Measurements from ENCODE around the gene GPX4. TPM values are rescaled to one million over a fixed set of nuclear protein-coding genes. Genes with fewer than 3 reads are reported as not detected.
A peak's percentile ranks its signal among the peaks of the same experiment; 100 is the strongest.

The GPX4 gene
- total RNA-seq, 1 donor from 2014 or later: 169 TPM

DNA sequence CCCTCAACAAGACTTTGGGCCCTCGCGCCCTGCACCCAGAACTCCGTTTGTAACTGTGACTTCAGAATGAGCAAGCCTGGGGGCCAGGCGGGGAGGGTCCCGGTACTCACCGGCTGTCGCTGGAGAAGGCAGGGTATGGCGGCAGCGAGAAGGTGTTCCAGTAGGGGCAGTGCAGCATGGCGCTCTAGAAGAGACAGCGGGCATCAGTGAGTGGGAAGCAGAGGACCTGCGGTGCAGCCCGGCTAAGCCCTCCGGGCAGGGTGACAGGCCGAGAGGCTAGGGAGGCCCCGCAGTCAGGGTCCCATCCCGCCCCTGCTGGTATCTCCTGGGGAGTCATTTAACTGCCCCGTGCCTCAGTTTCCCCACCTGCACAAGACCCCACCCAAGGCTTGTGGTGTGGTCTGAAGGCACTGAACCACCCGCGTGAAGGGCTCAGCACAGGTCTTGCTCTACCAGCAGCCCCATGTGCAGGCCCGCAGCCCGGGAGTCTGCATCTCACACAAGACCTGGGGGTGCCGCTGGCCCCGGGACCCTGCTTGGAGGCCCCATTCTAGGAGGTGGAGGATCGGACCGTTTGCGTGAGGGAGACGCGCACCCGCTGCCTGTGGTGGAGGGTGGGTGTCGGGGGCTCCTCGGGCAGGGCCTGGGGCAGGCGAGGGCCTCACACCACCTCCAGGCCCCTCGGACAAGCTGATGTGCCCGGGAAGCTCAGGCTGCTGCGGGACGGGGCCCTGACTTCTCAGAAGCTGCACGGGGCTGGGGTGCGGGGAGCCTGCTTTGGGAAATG lies 45.7 kb downstream of the GPX4 start:
- no peak for DNase-seq (ENCODE audit: low spot score)

- no peak for DNase-seq (ENCODE audit: low spot score)
These were observed 46.7 kb downstream of the GPX4 start for GRCh38 chr19:1150333-1151036.

DNA sequence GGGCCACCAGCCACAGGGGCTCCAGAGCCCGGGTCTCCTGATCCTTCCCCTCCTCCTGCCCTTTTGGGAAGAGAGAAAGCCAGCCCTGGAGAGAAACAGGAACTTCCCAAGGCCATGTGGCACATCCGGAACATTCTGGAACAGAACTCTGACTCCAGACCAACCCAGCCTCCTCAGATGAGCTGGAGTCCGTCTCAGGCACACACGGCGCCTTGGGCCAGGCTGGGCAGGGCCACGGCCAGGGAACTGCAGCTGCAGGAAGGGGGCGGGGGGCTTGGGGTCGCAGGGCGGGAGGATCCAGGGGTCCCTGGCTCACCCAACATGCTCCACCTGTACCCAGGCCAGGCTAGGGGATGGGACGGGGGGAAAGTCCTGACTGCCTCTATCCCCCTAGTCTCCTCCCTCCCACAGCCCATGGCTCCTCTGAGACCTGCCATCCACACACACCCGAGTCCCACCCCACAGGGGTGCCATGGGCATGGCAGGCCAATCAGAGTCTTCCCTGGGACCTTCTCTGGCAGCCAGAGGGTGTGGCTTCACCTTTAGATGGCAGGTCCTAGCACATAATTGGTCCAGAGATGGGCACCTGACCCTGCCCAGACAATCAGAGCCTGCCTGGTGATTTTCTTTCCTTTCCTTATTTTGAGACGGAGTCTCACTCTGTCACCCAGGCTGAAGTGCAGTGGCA lies 47.4 kb downstream of the GPX4 start:
- no peak for DNase-seq (ENCODE audit: low spot score)

GRCh38 chr19:1151917-1152587 lies 48.3 kb downstream of the GPX4 start:
- no peak for DNase-seq (ENCODE audit: low spot score)

GRCh38 chr19:1153891-1154730 lies 50.3 kb downstream of the GPX4 start:
- no peak for DNase-seq (ENCODE audit: low spot score)

DNA sequence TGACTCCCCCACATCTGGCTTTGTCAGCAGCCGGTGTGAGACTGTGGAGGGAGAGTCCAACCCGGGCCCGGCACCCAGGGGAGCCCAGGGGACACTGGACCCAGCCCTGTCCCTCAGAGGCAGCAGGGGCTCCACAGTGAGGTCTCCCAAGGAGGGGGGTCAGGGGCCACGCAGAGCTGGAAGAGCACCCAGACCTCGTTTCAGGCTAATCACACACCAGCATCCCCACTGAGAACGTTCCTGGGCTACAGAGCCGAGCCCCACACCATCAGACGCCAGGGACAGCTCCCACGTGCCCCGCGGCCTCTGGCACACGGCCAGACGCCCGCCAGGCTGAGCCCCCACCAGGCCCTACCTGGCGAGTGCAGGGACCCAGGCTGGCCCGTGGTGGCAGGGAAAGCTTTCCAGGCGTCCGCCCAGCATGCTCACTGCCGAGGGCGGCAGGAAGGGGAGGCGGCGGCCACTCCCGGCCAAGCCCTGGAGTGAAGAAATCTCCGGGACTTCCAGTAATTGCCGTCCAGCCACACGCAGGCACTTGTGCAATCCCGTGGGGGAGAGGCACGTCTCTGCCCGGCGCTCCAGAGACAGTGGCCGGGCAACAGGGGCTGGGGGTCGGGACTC lies 51.0 kb downstream of the GPX4 start:
- DNase-seq (ENCODE audit: low spot score): peak; percentile 80

DNA sequence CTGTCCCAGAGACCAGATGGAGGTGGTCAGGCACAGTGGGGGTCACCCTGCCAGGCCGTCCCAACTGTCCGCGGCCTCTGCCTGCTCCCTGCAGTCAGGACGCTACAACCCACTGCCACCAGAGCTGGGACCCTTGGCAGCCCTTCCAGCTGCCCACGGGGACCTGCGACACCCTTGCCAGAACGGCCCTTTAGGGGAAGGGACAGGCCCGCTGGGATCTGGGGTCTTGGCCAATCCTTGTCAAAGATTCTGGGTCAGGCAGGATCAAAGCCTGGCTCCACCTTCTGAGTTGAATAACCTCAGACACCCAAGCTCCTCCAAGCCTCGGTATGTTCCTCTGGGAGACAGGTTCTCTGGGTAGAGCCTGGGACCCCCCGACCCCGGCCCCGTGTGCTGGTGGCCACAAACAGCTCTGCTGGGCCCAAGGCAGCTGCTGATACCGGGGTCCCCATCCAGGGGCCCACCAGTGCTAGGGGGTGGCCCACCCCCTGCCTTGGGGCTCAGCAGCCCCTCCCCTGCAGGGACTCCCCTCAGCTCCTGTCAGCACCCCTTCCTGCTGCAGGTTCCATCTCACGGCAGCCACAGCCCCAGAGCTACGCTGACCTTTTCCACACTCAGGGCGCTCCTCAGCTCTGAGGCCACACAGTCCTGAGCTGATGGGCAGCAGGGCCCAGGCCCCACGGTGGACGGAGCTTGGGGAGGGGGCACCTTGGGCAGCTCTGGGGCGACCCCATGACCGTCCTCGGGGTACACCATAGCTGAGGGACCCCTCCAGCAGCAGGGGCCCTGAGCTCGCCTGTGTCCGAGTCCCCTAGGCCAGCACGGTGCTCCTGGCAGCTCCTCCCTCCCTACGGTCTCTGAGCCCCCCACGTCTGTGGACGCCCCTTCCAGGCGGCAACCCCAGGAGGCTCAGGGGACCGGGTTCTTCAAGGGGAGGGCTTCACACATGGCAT lies 51.8 kb downstream of the GPX4 start:
- no peak for DNase-seq (ENCODE audit: low spot score)

Other genes with a start within 250 kb of the GPX4 start
- gene CFD, start 244.3 kb upstream of the GPX4 start, total RNA-seq (ENCODE audit: insufficient read depth, low replicate concordance): 35.2 TPM
- gene MED16, start 210.8 kb upstream of the GPX4 start, total RNA-seq (ENCODE audit: insufficient read depth, low replicate concordance): 36.1 TPM
- gene RNU6-9, start 210.5 kb upstream of the GPX4 start, total RNA-seq (ENCODE audit: insufficient read depth, low replicate concordance): not detected
- gene R3HDM4, start 190.8 kb upstream of the GPX4 start, total RNA-seq (ENCODE audit: insufficient read depth, low replicate concordance): 44.3 TPM
- gene KISS1R, start 186.7 kb upstream of the GPX4 start, total RNA-seq (ENCODE audit: insufficient read depth, low replicate concordance): not detected
- 37.1 TPM for gene ARID3A, start 178.0 kb upstream of the GPX4 start, total RNA-seq (ENCODE audit: insufficient read depth, low replicate concordance)
- 67.9 TPM for gene WDR18, start 119.6 kb upstream of the GPX4 start, total RNA-seq (ENCODE audit: insufficient read depth, low replicate concordance)
- gene GRIN3B, start 103.6 kb upstream of the GPX4 start, total RNA-seq (ENCODE audit: insufficient read depth, low replicate concordance): not detected
- 54.4 TPM for gene TMEM259, start 82.9 kb upstream of the GPX4 start, total RNA-seq (ENCODE audit: insufficient read depth, low replicate concordance)
- gene RNU6-2, start 82.5 kb upstream of the GPX4 start, total RNA-seq (ENCODE audit: insufficient read depth, low replicate concordance): not detected
- 120 TPM for gene CNN2, start 77.4 kb upstream of the GPX4 start, total RNA-seq (ENCODE audit: insufficient read depth, low replicate concordance)
- 2.2 TPM for gene ABCA7, start 63.9 kb upstream of the GPX4 start, total RNA-seq (ENCODE audit: insufficient read depth, low replicate concordance)
- 15.6 TPM for gene ARHGAP45, start 36.8 kb upstream of the GPX4 start, total RNA-seq (ENCODE audit: insufficient read depth, low replicate concordance)
- 42.6 TPM for gene POLR2E, start 8.6 kb upstream of the GPX4 start, total RNA-seq (ENCODE audit: insufficient read depth, low replicate concordance)
- 21.7 TPM for gene SBNO2, start 70.3 kb downstream of the GPX4 start, total RNA-seq (ENCODE audit: insufficient read depth, low replicate concordance)
- 60.4 TPM for gene STK11, start 101.8 kb downstream of the GPX4 start, total RNA-seq (ENCODE audit: insufficient read depth, low replicate concordance)
- gene CBARP, start 134.0 kb downstream of the GPX4 start, total RNA-seq (ENCODE audit: insufficient read depth, low replicate concordance): not detected
- 24.8 TPM for gene ATP5F1D, start 137.8 kb downstream of the GPX4 start, total RNA-seq (ENCODE audit: insufficient read depth, low replicate concordance)
- 16.6 TPM for gene MIDN, start 144.6 kb downstream of the GPX4 start, total RNA-seq (ENCODE audit: insufficient read depth, low replicate concordance)
- gene CIRBP, start 165.3 kb downstream of the GPX4 start, total RNA-seq (ENCODE audit: insufficient read depth, low replicate concordance): 319 TPM
- gene FAM174C, start 171.5 kb downstream of the GPX4 start, total RNA-seq (ENCODE audit: insufficient read depth, low replicate concordance): 1.7 TPM
- gene EFNA2, start 181.9 kb downstream of the GPX4 start, total RNA-seq (ENCODE audit: insufficient read depth, low replicate concordance): not detected